SK-N-MC (cell line): ENCODE measurements around the gene CFAP161.

ENCODE experiments used
- DNase-seq: peaks from one replicate; pipeline ENCODE4 v3.0.0-alpha.2; 2011; ENCODE audit warnings: low read depth, low spot score
- H3K27ac ChIP-seq: fragments of 200-600 bp; sonication (generic); 2 replicates; pipeline ENCODE4 v1.5.1; 2016; ENCODE audit warnings: mixed run types
- H3K36me3 ChIP-seq: fragments of 200-600 bp; sonication (generic); 2 replicates; pipeline ENCODE4 v1.6.1; 2017; ENCODE audit warnings: antibody characterized with exemption, low read length, mixed read lengths; ENCODE audit not compliant: insufficient read depth
- H3K4me3 ChIP-seq: fragments of 200-600 bp; sonication (generic); 2 replicates; pipeline ENCODE4 v1.5.1; 2016
- H3K9ac ChIP-seq: fragments of 200-600 bp; sonication (generic); 2 replicates; pipeline ENCODE4 v1.8.0; 2017; ENCODE audit warnings: mixed run types, mixed read lengths; ENCODE audit not compliant: insufficient read length
- H3K9me3 ChIP-seq: fragments of 200-600 bp; sonication (generic); 2 replicates; pipeline ENCODE4 v1.6.1; 2017; ENCODE audit warnings: low read depth, mild to moderate bottlenecking, antibody characterized with exemption, low read length, moderate library complexity, mixed read lengths
- EZH2 ChIP-seq: fragments of 200-600 bp; sonication (generic); IDR thresholded peaks from one replicate; pipeline ENCODE4 v1.6.1; 2017; ENCODE audit warnings: antibody characterized with exemption
- FOXP2 ChIP-seq: optimal IDR thresholded peaks from 2 replicates; pipeline ENCODE3; 2011; ENCODE audit warnings: mild to moderate bottlenecking, moderate library complexity; ENCODE audit not compliant: insufficient read depth; ENCODE audit errors: extremely low read length, control extremely low read depth
- POLR2AphosphoS5 ChIP-seq: IDR thresholded peaks from 2 replicates; pipeline ENCODE4 v1.6.1; 2012; ENCODE audit warnings: mild to moderate bottlenecking, low read depth, low read length, borderline replicate concordance

Gene CFAP161

GRCh38 chr15:81092559-81092902 is 41.5 kb upstream of the CFAP161 start:
- TF ChIP-seq FOXP2: no peak
- TF ChIP-seq EZH2: no peak
- TF ChIP-seq POLR2AphosphoS5: no peak
- Histone ChIP-seq H3K9ac (no peak overlapping the region), H3K27ac (no peak overlapping the region), H3K9me3 (no peaks in the 10 kb centered on the region), H3K4me3 (no peak overlapping the region), H3K36me3 (no peaks in the 10 kb centered on the region)
- no peak for DNase-seq

- no peaks in the 10 kb centered on the region for H3K9me3 ChIP-seq
- H3K27ac ChIP-seq: no peak overlapping the region
- TF ChIP-seq POLR2AphosphoS5 (no peak), EZH2 (no peak), FOXP2 (no peak)
- DNase-seq: no peak
- no peaks in the 10 kb centered on the region for H3K36me3 ChIP-seq
- H3K4me3 ChIP-seq: no peak overlapping the region
- no peak overlapping the region for H3K9ac ChIP-seq
These were observed 40.1 kb upstream of the CFAP161 start for GRCh38 chr15:81093961-81094360.

- Histone ChIP-seq H3K36me3 (no peaks in the 10 kb centered on the region), H3K4me3 (no peak overlapping the region), H3K27ac (no peak overlapping the region), H3K9ac (no peak overlapping the region), H3K9me3 (no peaks in the 10 kb centered on the region)
- no peak for DNase-seq
- TF ChIP-seq FOXP2 (no peak), POLR2AphosphoS5 (no peak), EZH2 (no peak)
These were observed 38.2 kb upstream of the CFAP161 start for GRCh38 chr15:81095690-81096365.

GRCh38 chr15:81096398-81096797 is 37.7 kb upstream of the CFAP161 start:
- DNase-seq: no peak
- H3K9me3 ChIP-seq: no peaks in the 10 kb centered on the region
- H3K4me3 ChIP-seq: no peak overlapping the region
- H3K36me3 ChIP-seq: no peaks in the 10 kb centered on the region
- no peak overlapping the region for H3K27ac ChIP-seq
- TF ChIP-seq EZH2 (no peak), FOXP2 (no peak), POLR2AphosphoS5 (no peak)
- no peak overlapping the region for H3K9ac ChIP-seq

GRCh38 chr15:81097116-81097889 is 36.8 kb upstream of the CFAP161 start:
- H3K9me3 ChIP-seq: no peaks in the 10 kb centered on the region
- H3K9ac ChIP-seq: no peak overlapping the region
- no peak overlapping the region for H3K4me3 ChIP-seq
- TF ChIP-seq POLR2AphosphoS5: no peak
- no peak for DNase-seq
- no peaks in the 10 kb centered on the region for H3K36me3 ChIP-seq
- H3K27ac ChIP-seq: no peak overlapping the region

GRCh38 chr15:81097890-81098280 is 36.2 kb upstream of the CFAP161 start:
- no peak for DNase-seq
- no peaks in the 10 kb centered on the region for H3K36me3 ChIP-seq
- H3K4me3 ChIP-seq: no peak overlapping the region
- no peaks in the 10 kb centered on the region for H3K9me3 ChIP-seq
- H3K27ac ChIP-seq: no peak overlapping the region
- H3K9ac ChIP-seq: no peak overlapping the region
- TF ChIP-seq POLR2AphosphoS5 (no peak), EZH2 (no peak), FOXP2 (no peak)

GRCh38 chr15:81098349-81098748 is 35.7 kb upstream of the CFAP161 start:
- no peak for DNase-seq

GRCh38 chr15:81098861-81099651 is 35.0 kb upstream of the CFAP161 start:
- Histone ChIP-seq H3K9ac (no peak overlapping the region), H3K4me3 (no peak overlapping the region), H3K27ac (no peak overlapping the region), H3K9me3 (no peaks in the 10 kb centered on the region), H3K36me3 (no peaks in the 10 kb centered on the region)
- TF ChIP-seq FOXP2 (no peak), EZH2 (no peak), POLR2AphosphoS5 (no peak)
- no peak for DNase-seq

More at GRCh38 chr15:81098349-81098748, 35.7 kb upstream of the CFAP161 start:
- Histone ChIP-seq H3K9me3 (no peaks in the 10 kb centered on the region), H3K36me3 (no peaks in the 10 kb centered on the region), H3K27ac (no peak overlapping the region), H3K9ac (no peak overlapping the region), H3K4me3 (no peak overlapping the region)
- TF ChIP-seq FOXP2: no peak
- TF ChIP-seq POLR2AphosphoS5: no peak
